GM21515 (cell line): Measurements from ENCODE around the gene PPARG.
"Not testable (repeated sequence)": the region's sequence is repeated elsewhere in the genome, so short reads cannot be mapped to it uniquely, and the experiment has no call there.

ENCODE experiments used
- ATAC-seq: cut with Tn5 transposase; IDR thresholded peaks from one replicate; pipeline ENCODE4 v1.9.1; 2021; ENCODE audit not compliant: unreplicated experiment

The PPARG gene

DNA sequence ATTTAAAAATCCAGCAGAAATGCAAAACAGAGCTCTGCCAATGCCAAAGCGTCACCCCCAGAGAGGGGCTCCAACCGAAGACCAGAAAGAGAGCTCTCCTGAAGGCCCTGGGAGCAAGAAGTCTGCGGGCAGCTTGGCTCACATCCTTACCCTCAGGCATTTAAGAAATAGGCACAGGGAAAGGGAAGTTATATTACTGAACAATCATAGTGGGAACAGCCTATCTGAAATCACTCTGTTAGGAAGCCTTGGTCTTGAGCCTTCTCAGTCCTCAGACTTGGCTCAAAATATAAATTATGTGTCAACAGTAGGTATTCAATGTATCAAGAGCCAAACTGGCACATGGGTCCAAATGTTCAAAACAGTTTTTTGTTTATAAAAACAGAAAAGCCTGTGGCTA is 10.3 kb upstream of the PPARG start:
- ATAC-seq, result no peak

DNA sequence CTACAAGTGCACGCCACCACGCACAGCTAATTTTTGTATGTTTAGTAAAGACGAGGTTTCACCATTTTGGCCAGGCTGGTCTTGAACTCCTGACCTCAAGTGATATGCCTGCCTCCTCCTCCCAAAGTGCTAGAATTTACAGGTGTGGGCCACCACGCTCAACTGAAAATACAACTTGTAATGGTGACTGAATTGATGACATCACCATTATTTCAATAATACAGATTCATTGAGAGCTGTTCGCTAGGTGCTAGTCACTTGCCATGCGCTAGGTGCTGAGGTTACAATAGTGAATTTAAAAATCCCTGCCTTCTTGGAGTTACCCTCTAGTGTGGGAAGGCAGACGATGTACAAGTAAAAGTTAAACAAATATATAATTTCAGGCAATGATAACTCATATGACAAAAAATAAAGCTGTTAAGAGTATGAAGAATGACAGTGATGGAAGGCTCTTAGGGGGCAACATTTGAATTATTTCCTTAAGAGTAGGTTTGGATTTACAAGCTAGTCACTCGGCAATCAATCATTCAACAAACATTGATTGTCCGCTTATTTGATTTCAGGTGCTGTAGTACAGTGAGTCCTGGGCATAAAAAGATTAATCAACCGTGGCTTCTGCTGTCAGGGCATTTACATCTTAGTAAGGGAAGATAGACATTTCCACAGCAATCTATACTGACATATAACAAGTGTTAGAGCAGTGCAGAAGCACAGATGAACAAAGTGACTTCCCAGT is 9.1 kb upstream of the PPARG start:
- no peak for ATAC-seq

DNA sequence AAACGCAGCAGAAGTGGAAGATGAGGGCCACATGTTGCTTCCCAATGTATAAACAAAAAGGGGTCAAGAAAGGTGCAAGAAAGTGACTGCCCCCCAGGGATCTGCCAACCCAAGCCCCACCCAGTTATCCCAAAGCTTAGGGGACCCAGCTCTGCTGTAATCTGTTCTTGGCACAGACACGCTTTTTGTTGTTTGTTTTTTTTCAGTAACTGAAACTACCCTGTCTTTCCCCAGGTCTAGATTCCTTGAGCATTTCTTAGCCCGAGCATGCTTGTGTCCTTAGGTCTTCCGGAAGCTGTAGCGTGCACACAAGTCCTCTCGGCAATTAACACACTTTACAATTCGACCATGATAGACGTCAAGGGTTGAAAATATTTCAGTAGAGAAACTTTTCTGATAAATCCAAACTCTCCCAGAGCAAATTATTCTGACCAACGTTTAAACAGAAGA is 8.5 kb upstream of the PPARG start:
- ATAC-seq, result no peak

DNA sequence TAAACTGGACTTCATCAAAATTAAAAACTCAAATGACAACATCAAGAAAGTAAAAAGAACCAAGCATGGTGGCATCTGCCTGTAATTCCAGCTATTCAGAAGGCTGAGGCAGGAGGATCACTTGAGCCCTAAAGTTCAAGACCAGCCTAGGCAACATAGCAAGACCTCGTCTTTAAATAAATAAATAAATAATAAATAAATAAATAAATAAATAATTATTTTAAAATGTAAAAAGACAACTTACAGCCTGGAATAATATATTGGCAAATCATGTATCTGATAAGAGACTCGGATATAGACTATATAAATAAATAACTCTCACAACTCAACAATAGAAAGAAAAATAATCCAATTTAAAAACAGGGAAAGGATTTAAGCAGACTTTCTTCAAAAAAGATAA is 4.3 kb upstream of the PPARG start:
- no peak for ATAC-seq

DNA sequence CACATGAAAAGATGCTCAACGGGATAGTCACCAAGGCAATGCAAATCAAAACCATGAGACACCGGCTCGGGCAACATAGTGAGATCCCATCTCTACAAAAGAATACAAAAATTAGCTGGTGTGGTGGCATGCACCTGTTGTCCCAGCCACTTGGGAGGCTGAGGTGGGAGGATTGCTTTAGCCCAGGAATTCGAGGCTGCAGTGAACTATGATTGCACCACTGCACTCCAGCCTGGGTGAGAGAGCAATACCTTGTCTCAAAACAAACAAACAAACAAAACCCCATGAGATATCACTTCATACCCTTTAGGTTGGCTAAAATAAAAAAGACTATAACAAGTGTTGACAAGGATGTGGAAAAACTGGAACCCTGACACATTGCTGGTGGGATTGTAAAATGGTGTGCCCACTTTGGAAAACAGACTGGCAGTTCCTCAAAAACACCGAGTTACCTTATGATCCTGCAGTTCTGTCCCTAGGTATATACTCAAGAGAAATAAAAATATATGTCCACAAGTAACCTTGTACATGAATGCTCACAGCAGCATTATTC is 3.8 kb upstream of the PPARG start:
- ATAC-seq, result no peak

DNA sequence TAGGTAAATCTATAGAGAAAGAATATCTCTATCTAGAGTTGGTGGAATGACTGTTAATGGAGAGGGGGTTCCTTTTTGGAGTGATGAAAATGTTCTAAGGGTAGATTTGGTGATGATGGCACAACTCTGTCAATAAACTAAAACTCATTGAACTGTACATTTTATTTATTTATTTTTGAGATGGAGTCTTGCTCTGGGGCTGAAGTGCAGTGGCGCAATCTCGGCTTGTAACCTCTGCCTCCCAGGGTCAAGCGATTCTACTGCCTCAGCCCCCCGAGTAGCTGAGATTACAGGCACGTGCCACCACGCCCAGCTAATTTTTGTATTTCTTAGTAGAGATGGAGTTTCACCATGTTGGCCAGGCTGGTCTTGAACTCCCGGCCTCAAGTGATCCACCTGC is 3.1 kb upstream of the PPARG start:
- not testable (repeated sequence) for ATAC-seq

DNA sequence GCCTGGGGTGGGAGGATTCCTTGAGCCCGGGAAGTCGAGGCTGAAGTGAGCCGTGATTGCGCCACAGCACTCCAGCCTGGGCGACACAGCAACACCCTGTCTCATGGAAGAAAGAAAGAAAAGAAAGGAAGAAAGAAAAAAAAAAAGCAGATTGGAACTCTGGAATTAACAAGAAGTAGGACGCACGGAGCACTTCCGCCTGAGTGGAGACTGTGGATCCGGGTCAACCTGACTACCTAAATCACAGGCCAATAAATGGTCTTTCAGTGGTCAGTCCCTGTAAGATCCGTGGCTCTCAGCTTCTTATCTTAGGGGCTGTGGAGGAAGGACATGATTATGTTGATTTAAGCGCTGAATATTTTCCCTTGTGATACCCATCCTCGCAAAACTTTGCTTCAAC is 2.4 kb upstream of the PPARG start:
- ATAC-seq, result no peak

DNA sequence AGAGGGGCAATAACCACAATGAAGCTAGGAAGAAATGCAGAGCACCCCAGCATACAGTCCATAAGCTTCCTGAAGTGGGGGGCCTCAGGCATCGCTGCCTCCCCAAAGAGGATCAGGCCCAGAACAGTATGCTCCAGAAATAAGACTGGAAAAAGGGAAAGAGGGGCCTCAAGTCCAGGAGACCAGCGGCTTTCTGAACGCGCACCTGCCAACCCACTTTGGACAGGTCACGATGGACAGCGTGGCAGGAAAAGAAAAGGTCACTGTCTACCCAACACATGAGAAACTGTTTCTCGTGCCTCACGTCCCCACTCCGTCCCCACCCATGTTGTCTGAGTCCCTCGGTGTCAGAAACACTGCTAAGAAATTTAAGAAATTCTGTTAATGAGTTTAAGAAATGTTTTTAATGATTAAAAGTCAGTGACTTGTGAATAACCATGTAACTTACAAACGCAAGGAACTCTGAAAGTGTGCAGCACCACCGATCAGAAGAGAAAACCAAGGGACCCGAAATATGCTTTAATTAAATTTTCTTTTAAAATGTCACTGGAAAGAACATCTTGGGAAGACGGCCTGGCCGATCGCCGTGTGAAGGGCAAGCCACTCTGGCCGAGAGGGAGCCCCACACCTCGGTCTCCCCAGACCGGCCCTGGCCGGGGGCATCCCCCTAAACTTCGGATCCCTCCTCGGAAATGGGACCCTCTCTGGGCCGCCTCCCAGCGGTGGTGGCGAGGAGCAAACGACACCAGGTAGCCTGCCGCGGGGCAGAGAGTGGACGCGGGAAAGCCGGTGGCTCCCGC is 1.7 kb upstream of the PPARG start:
- no peak for ATAC-seq

DNA sequence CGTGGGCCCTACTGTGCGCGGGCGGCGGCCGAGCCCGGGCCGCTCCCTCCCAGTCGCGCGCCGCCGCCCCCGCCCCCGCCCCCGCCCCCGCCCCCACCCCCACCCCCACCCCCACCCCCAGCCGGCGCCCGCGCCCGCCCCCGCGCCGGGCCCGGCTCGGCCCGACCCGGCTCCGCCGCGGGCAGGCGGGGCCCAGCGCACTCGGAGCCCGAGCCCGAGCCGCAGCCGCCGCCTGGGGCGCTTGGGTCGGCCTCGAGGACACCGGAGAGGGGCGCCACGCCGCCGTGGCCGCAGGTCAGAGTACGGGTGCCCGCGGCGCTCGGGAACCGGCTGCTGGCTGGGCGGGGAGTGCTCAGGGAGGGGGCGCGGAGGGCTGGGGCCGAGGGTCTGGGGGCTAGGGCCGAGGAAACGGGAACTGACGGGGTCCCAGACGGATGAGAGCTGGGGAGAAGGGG is 1.1 kb upstream of the PPARG start:
- no peak for ATAC-seq

DNA sequence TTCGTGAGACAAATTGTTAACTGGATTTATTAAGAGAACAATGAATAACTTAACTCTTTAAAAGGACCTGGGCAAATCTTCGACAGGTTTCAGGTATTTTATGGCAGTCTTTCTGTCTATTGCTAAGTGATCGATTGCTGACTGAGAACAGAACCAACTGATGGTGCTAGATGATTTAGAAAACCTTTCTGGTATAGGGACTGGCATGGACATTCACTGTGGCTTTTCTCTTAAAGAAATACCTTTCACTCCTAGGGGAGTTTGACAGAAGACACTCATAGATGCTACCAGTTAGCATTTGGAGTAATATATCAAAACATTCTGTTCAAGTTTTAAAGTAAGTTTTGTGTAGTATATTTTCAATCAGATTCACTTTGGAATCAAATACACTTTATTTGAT is 654 bp downstream of the PPARG start:
- ATAC-seq, result no peak

DNA sequence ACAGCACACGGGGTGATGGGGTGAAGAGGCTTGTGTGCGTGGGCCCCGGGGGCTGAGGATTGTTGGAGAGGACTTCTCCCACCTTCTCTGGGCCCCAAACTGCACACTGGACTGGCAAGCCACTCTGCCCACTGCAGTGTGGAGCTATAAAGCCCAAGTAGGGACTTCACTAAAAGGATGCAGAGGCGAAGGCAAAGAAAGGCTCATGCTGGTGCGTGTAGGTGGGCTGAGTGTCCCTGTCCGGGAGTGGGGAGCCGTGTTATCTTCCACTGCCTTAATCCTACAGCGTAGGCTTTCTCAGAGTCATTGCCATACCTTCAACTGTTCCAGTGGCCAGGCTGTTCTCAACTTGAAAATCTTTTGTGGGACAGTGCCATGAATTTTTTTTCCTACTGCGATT is 3.9 kb downstream of the PPARG start:
- no peak for ATAC-seq

DNA sequence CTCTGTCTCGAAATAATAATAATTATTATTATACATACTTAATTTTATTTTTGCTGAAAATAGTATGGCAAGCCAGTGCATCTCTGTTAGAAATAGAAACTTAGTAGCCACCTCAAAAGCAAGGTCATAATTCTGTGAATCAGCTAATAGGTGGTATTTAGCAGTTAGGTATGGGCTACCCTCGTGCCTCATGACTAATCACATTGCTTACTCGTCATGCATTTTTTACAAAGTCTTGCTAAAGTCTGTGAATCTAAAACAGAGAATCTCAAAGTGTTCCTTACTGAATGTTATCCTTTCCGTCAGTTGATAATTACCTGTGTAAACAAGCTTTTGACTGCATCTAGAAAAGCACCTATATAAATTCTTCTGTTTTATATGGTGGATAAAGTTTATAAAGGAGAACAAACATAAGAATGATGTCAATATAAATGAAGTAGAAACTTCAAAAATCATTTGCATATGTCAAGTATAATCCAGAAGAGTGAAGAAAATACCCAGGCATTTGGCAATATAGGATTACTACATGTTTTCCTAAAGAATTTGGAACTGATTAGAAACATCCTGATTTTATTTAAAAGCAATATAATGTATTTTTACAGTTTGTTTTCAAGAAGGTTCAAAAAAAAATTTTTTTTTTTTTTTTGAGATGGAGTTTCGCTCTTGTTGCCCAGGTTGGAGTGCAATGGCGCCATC is 6.2 kb downstream of the PPARG start:
- no peak for ATAC-seq

DNA sequence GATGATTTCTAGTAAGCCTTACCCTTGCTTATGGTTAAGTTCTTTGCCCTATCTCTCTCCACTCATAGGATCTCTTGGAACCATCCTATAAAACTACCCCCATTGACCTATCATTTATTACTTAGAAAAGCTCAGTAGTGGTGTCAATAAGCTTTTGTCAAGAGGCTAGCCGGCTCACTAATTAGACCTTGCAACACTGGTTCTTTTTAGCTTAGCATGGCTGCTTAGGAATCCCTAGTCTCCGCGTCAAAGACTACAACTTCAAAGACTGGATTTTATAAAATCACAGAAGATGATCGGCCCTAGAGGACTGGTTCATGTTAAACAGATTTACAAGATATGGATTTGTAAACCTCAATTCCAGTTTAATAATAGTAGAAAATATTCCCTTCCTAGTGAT is 7.6 kb downstream of the PPARG start:
- ATAC-seq, result no peak

DNA sequence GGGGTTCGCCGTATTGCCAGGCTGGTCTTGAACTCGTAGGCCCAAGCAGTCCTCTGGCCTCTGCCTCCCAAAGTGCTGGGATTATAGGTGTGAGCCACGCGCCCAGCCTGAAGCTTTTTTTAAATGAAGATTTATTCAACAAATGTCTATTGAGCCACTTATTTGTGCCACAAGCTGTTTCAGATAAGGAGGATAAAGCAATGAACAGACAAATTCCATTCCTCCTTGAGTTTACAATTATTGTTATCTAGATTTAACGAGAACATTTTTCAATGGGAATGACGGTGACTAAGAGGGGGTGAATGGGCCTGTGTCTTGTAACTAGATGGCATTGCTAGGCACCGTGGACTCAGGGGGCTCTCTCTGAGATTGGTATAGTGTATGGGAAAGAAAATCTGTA is 10.2 kb downstream of the PPARG start:
- no peak for ATAC-seq

DNA sequence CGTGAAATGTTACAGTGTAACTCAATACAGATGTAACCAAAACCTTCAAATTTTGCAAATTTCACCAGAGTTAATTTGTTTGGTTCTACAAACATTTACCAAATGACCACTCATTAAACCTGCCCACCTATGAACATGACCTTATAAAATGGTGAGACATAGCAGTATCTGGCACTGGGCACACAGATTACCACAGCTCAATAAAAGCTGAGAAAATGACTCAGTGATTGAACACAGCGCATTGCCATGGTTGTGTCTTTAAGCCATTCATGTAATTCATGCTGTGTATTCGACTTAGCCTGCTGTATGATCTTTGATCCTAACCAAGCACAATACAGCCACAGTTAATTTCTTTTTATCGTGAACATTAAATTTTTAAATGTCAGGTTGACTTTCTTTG is 11.3 kb downstream of the PPARG start:
- ATAC-seq, result no peak

DNA sequence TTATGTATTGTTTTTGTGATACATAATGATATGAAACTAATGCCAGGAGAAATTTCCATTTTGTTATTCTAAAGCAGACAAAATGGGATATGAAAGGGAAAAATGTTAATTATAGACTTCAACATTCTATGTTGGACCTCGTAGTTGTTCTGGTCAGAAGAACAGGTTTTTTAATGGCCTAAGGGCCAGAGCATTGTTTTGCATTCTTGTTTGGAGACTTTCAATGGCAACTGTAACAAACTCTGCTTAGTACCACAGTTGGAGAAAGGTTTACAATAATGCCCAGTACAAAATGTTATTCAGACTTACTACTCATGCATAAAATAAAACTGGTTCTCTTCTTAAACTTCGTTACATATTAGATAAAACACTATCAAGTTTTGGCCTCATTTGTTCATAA is 12.2 kb downstream of the PPARG start:
- no peak for ATAC-seq

DNA sequence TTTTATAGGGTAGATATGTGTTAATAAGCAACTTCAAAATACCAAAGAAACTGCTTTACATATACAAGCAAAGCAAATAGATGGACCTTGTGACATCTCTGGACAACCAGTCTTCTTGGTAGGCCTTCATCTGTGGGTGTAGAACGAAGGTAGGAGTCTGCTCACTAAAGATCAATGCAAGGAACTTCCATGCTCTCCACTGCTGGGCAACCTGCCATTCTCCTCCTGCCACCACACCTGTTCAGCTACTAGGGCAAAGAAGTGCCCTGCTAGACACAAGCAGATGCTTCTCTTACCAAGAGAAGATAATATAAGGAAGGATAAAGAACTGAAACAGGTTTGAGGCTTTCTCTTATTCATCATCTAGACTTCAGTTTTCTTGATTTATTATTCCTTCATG is 12.6 kb downstream of the PPARG start:
- no peak for ATAC-seq

DNA sequence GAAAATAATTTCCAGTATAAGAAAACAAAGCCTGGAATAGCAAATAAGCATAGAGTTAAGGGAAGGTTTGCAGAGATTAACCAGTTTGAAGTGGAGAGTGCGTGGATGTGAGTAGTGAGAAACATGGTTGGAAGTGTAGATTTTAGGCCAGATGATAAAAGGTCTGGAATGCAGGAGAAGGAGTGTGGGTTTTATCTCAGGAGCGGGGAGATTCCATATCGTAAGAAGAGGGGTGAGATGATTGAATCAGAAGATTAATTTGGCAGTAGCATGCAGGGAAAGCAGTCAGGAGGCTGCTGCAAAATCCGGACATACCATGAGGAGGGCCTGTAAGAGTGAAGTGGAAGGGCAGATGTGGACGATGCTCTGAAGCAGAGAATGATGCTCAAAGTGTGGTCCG is 13.7 kb downstream of the PPARG start:
- ATAC-seq, result no peak

DNA sequence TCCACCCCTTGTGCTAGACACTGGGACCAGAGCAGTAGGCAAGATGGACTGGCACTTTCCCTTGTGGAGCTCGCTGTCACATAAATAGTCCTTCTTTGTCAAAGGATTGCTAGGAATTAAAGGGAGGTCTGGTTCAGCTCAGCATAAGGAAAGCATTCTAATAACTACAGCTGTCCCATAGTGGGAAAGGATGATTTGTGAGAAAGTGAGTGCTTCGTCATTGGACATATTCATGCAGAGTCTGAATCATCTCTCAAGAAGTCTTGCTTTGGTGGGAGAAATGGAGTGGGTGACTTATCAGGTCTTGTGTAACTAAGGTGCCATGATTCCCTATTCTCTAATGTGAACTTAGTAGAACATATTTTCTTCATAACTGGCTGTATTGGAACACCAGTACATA is 14.7 kb downstream of the PPARG start:
- ATAC-seq, result no peak

DNA sequence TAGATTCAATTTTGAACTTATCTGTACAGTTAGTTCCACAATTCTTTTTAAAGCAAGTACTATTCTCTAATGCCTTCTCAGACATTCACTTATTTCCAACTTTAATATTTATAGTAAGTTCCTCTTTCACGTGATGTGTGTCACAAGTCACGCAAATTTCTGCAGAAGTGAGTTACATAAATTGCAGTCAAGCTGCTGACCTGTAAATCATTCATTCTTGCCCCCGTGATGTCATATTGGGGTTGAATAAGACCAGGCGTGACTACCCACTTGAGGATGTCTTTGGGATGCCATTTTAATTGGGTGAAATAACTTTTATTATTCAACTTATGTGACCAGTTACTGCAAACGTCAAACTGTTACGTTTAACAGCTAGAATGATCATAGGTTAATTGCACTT is 15.1 kb downstream of the PPARG start:
- ATAC-seq, result no peak

DNA sequence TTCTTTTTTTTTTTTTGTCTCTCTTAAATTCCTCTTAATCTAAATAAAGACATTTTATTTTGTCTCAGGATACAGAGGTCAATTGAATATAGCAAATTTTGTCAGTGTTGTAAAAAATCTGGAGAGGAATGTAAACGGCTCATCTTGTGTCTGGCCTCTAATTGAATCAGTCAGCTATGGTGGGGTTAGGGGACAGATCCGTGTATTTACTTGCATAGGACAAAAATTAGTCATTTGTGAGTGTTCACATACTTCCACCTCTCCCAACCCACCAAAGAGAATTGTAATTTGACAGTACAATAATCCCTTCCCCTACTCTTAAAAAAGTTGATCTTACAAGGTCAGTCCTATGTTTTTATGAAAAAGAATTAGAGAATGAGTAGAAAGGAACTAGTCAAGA is 18.3 kb downstream of the PPARG start:
- no peak for ATAC-seq

DNA sequence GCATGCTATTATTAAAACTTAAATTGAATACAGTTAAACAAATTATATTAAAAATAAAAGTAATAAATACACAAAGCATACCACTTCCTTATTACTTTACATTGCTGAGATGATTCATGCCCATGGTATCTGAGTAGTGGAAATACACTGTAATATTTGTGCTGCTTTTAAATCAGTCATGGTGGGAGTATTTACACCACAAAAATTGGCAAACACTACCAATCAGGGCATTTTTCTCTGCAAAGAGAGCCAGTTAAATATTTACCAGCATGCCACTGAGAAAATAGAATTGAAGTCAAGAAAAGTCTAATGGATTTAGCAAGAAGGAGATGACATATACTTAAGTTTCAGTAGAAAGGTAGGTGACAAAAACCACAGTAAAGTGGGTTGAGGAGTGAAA is 19.6 kb downstream of the PPARG start:
- ATAC-seq, result no peak
